Inferior parietal cortex (tissue), 1 donor: Measurements from ENCODE around the gene ZBTB20.
"Not testable (repeated sequence)": the region's sequence is repeated elsewhere in the genome, so short reads cannot be mapped to it uniquely, and the experiment has no call there.

Experiments
- DNase-seq: peaks from one replicate; pipeline ENCODE4 v3.0.0-alpha.2; 2016; ENCODE audit errors: extremely low spot score

Gene ZBTB20

DNA sequence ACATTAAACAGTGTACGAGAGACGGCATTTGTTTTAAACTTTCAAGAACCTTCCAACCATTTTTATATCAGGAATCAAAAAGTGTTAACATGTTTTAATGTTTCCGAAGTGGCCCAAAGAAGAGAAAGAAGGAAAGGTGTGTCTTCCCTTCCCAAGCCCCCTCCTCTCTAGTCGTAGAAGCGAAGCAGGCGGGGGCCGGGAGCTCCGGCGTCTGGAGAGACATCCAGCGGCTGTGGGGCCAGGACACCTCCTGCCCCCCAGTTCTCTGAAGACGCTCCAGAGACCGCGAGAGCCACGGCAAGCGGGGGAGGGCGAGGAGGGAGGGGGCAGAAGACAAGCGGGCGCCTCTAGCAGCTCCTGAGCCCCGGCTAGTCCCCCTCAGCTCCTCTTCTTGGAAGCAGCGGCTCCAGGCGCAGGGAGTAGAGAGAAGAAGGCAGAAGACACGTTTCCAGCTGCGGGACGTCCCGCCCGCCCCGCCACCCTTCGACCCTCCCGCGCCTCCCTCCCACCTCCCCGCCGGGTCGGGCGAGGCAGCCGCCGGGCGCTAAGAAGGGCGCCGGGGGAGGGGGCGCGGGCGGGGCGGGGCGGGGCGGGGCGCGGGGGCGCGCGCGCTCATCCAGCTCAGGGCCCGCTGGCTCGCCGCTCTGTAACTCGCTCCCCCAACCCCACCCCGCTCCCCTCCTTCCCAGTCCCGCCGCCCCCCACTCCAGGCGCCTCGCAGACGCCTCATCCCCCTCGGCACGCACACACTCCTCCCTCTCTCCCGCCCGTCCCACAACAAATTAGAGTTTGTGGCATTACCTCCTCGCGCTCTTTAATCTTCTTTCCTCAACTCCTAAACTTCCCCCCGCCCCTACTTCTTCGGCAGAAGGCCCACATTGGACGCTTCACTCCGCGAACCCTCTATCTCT, at the start of gene ZBTB20:
TSS of gene ZBTB20 (minus strand) at position 871 of the 911 bp plus-strand sequence.
- DNase-seq = peak; percentile 22

- DNase-seq = no peak
Observed at GRCh38 chr3:115194476-115194875, 47.4 kb upstream of the ZBTB20 start.

- DNase-seq = no peak
Observed at GRCh38 chr3:115190747-115191146, 43.7 kb upstream of the ZBTB20 start.

- DNase-seq = no peak
Observed at GRCh38 chr3:115187149-115187757, 40.2 kb upstream of the ZBTB20 start.

DNA sequence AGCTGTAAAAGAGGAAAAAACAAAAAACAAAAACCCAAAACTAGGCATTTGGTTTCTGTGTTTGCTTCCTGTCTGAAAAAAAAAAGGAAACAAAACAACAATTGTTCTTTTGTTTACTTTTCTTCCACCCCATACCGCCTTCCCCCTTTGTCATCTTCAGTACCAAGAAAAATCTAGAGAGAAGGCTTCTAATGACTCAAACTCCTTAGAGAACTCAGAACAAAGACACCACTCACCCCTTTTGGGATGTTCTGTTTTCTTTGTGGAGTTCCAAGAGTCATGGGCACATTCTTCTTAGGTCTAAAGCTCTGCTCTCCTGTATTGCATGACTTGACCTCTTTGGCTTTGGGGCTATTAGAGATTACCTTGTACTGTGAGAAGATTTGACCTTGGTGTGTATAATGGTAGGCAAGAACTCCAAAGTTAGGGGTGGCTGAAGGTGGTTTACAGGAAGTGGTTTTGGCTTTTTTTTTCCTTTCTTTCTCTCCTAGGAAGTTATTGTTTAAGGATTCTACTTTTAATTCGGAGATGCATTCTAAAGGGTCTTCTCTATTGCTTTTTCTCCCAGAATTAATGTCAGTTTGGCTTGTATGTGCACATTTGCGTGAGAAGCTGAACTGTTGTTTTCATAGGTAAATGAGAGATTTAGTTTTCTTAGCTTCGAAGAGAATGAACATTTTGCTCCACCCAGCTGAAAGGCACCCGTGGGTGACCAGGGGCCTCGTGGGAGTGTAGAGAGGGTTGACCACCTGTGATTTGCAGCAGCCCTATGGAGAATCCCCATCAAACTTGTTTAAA, 39.5 kb upstream of the ZBTB20 start:
- no peak for DNase-seq

DNA sequence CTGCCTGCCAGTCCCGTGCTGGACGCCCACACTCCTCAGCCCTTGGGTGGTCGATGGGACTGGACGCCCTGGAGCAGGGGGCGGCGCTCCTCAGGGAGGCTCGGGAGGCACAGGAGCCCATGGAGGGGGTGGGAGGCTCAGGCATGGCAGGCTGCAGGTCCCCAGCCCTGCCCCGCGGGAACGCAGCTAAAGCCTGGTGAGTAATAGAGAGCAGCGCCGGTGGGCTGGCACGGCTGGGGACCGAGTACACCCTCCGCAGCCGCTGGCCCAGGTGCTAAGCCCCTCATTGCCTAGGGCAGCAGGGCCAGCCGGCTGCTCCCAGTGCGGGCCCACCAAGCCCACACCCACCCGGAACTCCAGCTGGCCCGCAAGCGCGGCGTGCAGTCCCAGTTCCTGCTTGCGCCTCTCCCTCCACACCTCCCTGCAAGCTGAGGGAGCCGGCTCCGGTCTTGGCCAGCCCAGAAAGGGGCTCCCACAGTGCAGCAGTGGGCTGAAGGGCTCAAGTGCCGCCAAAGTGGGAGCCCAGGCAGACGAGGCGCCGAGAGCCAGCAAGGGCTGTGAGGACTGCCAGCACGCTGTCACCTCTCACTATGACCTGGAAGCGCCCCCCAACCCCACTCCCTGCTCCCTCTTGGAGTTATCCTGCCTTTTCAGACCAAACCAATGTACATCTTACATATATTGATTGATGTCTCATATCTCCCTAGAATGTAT, 37.9 kb upstream of the ZBTB20 start:
- not testable (repeated sequence) for DNase-seq

GRCh38 chr3:115178930-115179329, 31.8 kb upstream of the ZBTB20 start:
- not testable (repeated sequence) for DNase-seq

DNA sequence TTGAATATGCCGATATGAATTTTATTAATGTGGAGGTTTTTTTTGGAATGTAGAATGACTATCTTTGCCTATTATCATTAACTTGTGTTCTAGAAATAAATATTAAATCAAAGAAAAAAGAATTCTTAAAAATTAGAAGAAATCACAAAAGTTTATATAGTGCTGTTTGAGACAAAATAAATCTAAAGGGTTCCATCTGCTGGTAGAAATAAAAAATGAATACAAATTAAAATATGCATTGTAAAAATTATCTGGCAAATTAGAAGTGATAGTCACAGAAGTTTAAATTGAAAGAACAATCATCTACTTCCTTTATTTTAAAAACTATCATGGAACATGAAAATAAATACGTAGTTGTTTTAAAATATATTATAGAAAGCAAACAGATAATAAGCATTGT, 22.7 kb upstream of the ZBTB20 start:
- peak; percentile 32 for DNase-seq

DNA sequence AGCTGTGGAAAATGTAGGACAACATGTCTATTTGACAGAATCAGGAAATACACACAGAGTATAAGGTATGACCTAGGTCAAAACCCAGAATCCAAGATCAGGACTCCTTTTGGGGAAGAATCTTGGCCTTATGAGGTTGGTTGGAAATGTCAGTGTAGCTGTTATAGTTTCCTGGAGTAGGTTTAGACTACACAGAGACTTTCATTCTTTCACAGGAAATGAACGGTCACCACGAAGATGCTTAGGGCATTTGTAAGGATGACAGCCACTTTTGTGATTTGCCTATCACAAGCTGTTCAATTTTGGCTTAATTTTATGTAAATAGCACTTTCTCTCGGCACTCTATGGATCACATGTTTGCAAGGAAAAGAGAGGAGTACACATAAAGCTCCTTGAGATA, 18.6 kb upstream of the ZBTB20 start:
- no peak for DNase-seq

- DNase-seq = no peak
Observed at GRCh38 chr3:115165266-115165665, 18.2 kb upstream of the ZBTB20 start.

- no peak for DNase-seq
Observed at GRCh38 chr3:115164374-115165221, 17.5 kb upstream of the ZBTB20 start.

DNA sequence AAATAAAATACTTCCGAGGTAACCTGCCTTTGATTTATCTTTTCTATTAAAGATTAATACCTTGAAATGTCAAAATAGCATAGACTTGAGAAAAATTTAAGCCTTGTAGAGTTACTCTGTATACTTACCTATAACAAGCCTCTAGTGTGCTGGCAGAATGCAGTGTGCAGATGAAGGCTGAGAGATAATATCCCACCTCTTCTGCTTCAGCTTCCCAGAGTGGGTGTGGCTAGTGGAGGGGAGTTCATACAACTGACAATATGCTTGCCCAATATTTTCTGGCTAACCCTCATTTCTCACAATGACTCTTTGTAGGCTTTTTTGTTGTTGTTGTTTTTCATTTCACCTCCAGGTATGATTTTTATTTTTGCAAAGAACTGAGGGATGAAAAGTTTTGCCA, 15.7 kb upstream of the ZBTB20 start:
- DNase-seq = no peak

GRCh38 chr3:115161866-115162265, 14.8 kb upstream of the ZBTB20 start:
- no peak for DNase-seq

DNA sequence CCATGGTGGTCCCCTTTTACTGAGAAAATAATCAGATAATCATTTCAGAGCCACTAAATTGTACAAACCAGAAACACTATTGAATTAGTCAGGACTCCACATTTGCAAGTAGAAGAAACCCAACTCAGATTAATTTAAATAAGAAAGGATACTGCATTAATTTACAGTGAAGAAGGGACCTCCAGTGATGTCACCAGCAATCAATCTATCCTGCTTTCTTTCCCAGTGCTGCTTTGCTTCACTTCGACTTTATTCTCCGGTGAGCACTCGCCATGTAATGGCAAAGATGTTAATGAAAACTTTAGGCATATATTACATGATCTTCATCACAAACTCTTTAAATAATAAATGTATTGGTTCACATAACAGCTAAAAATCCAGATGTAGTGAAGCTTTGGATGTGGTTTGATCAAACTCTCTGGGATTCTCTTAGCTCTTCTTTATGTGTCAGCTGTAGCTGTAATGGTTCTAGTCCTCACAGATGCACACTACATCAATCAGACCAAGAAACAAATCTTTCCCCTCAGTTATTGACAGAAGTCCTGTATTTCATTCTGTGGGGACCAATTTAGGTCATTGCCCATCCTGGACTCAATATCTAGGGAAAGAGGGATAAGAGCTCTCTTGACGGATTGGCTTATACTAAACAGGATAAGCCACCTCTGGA, 14.2 kb upstream of the ZBTB20 start:
- DNase-seq = no peak

GRCh38 chr3:115160295-115160694, 13.2 kb upstream of the ZBTB20 start:
- DNase-seq = no peak

GRCh38 chr3:115156046-115156654, 9.1 kb upstream of the ZBTB20 start:
- DNase-seq = no peak

DNA sequence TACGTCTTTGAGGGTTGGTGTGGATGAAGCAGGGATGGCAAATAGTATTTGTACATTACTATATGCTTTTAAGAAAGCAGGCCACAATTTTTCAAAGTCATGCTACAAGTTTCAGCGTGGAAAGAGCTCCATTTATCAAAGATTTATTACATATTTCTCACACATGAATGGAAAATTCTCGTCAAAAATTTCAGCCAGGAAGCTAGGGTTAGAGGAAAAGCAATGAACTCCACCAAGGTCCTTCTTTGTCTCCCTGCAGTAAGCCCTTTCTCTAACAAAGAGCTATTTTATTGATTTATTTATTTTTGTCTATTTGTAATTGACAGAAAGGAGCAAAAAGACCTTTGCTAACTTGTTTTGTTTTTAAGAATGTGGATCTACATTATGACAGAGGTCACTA, 7.5 kb upstream of the ZBTB20 start:
- no peak for DNase-seq

DNA sequence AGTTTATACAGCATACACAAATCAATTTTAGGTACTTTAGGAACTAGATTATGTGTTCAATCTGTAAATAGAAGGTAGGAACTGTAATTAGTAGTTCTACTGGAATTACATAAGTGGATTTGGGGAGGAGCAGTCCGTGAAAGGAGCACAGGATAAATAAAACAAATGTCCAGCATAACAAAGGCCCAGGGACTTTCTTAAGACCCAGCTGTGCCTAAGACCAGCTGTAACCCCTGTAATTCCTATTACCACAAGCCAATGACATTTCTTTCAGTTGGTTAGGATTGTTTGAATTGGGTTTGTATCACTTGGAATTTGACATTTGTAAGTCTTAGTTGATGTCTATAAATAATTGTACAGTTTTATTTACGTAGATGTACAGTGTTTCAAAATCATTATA, 4.8 kb upstream of the ZBTB20 start:
- no peak for DNase-seq

DNA sequence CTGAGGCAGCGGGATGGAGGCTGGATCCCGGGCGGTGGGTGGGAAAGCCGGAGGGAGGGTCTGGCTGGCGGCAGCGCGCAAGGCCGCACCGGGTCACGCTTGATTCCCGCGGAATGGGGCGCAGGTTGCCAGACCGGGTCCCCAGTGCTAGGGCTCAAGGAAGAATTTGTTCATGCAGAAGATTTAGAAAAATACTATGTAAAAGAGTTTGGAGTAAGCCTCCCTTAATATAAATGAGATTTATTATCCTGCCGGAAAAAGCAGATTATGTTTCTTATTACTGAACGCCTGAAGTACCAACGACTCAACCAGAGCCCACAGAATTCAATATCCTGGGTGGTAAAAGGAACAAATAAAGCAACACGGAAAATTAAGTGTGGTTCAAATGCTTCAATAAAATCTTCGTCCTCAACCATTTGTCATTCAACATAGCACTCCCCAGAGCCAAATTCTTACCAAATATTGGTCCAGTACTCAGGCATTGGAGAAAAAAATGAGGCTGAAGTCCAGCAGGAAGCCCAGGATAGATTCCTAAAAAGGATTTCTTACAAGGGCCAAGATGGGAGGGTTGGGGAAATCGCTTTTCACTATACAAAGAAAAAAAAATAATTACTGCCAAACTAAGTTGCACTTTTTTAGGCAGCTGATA, 1.2 kb upstream of the ZBTB20 start:
- peak; percentile 49 for DNase-seq
